Testis (tissue), 3 donors: ENCODE measurements around the gene VAX1. TPM values are rescaled to one million over a fixed set of nuclear protein-coding genes. Genes with fewer than 3 reads are reported as not detected.

Experiments
- DNase-seq: peaks from one replicate; pipeline ENCODE4 v3.0.0-alpha.2; 2019
- H3K27ac ChIP-seq, 2 donors: fragments of 200-600 bp; sonication (generic); one replicate each; pipeline ENCODE4 v1.5.1; 2019
- H3K27me3 ChIP-seq: fragments of 200-600 bp; sonication (generic); one replicate; pipeline ENCODE4 v1.5.1; 2019
- H3K36me3 ChIP-seq: fragments of 200-600 bp; sonication (generic); one replicate; pipeline ENCODE4 v1.5.1; 2017; ENCODE audit warnings: low read depth; ENCODE audit errors: missing control alignments
- H3K4me1 ChIP-seq: fragments of 200-600 bp; sonication (generic); one replicate; pipeline ENCODE4 v1.5.1; 2019
- H3K4me3 ChIP-seq, 2 donors: fragments of 200-600 bp; sonication (generic); one replicate each; pipeline ENCODE4 v1.5.1; 2017 to 2019
- H3K9me3 ChIP-seq: fragments of 200-600 bp; sonication (generic); one replicate; pipeline ENCODE4 v1.5.1; 2017
- POLR2A ChIP-seq: fragments of 450-650 bp; IDR thresholded peaks from one replicate; pipeline ENCODE4 v1.6.1; 2017; ENCODE audit warnings: antibody characterized with exemption, mild to moderate bottlenecking, moderate library complexity
- WGBS, 2 donors: methylation state at CpG; one replicate each; pipeline ENCODE4 v1.1.5; 2018; 5-methylcytosine and 5-hydroxymethylcytosine counted together
- intact Hi-C: fragments of 100-400 bp; cut with DNase I; formaldehyde crosslinking; loops from one replicate; pipeline ENCODE4 v1.15.1; 2023; ENCODE audit warnings: low total_unique reads
- polyA plus RNA-seq: library from polyadenylated mRNA; stranded (reverse); fragments of 350-450 nt; fragmentation: Illumina TruSeq; extraction: RNeasy Lipid Tissue Mini Kit (QIAGEN cat#74804); gene quantifications from one replicate; pipeline ENCODE4 v1.2.3, GENCODE V29; 2014; ENCODE audit warnings: low read depth, low replicate concordance; ENCODE audit not compliant: insufficient read depth
- total RNA-seq, 2 donors: library from RNA; depleted of rRNA; stranded (reverse); fragments of >200 nt; gene quantifications; one replicate each; pipeline ENCODE4 v1.2.3, GENCODE V29; 2016
- TF ChIP-seq, protein P1 (sequence below), 3 experiments: fragments of 450-650 bp in 2 of 3; fragments of 200-600 bp in 1 of 3; sonication (generic) in 1 of 3; IDR thresholded peaks; one replicate each; pipeline ENCODE4 v1.5.1; 2016 to 2019; ENCODE audit warnings: antibody characterized with exemption in 3 of 3, mild to moderate bottlenecking in 2 of 3, moderate library complexity in 1 of 3

Gene VAX1
- total and polyA plus RNA-seq, 3 donors from 2014 or later, result 0.47 to 0.71 (median 0.56) TPM

DNA sequence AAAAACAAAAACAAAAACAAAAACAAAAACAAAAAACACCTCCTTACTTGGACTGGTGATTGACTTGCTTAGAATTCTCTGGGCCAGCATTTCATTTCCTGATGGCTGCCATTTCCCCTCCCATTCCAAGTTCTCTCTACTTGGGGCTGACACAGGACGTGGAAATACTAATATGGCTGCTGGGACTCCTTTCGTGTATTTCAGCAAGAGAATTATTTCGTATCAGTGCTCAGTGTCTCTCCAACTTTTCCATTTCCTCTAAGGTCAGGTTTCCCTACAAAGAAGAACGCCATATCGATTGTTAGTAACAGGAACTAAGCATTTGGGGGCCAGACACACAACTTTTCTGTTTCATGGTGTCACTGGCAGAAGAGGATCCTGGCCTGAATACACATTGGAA is 22.5 kb upstream of the VAX1 start:
- 31 to 36% methylated on average over 5 of the region's 5 CpGs for WGBS, 2 donors
- H3K4me3 ChIP-seq, result no peak overlapping the region
- no peak for DNase-seq
- H3K27ac ChIP-seq, result no peak overlapping the region
- H3K36me3 ChIP-seq, result no peaks in the 10 kb centered on the region
- H3K4me1 ChIP-seq, result peaks cover 11% of the 10 kb centered on the region
- TF ChIP-seq, protein P1, sequence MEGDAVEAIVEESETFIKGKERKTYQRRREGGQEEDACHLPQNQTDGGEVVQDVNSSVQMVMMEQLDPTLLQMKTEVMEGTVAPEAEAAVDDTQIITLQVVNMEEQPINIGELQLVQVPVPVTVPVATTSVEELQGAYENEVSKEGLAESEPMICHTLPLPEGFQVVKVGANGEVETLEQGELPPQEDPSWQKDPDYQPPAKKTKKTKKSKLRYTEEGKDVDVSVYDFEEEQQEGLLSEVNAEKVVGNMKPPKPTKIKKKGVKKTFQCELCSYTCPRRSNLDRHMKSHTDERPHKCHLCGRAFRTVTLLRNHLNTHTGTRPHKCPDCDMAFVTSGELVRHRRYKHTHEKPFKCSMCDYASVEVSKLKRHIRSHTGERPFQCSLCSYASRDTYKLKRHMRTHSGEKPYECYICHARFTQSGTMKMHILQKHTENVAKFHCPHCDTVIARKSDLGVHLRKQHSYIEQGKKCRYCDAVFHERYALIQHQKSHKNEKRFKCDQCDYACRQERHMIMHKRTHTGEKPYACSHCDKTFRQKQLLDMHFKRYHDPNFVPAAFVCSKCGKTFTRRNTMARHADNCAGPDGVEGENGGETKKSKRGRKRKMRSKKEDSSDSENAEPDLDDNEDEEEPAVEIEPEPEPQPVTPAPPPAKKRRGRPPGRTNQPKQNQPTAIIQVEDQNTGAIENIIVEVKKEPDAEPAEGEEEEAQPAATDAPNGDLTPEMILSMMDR (IDR thresholded peaks at IDR 0.05), result no peak
- no peak for TF ChIP-seq POLR2A
- H3K27me3 ChIP-seq, result peaks cover 8% of the 10 kb centered on the region
- intact Hi-C loops, result no loop called here
- H3K9me3 ChIP-seq, result no peaks in the 10 kb centered on the region

DNA sequence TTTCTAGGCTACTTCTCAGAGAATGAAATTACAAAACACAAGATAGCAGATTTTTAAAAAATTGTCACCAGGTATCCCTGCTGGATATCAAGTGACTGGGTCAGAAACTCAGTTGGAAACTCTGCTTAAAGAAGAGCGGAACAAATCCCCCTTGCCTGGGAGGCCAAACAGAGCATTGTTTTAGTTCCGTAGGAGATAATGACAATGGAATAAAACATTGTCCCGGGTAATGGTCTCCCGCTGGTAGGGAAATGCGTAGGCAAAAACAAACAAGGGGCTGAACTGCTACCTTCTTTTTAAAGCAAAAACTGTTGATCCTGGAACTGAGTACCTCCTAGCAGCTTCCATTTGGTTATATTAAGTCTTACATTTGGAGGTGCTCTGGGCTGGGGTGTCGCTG is 21.3 kb upstream of the VAX1 start:
- Histone ChIP-seq H3K36me3 (no peaks in the 10 kb centered on the region), H3K27me3 (peaks cover 5% of the 10 kb centered on the region), H3K4me1 (peaks cover 4% of the 10 kb centered on the region), H3K27ac (no peak overlapping the region), H3K4me3 (no peak overlapping the region), H3K9me3 (no peaks in the 10 kb centered on the region)
- WGBS, 2 donors, result 22 to 37% methylated on average over 6 of the region's 6 CpGs
- DNase-seq, result no peak
- TF ChIP-seq, protein P1 (IDR thresholded peaks at IDR 0.05), result no peak
- intact Hi-C loops, result no loop called here

DNA sequence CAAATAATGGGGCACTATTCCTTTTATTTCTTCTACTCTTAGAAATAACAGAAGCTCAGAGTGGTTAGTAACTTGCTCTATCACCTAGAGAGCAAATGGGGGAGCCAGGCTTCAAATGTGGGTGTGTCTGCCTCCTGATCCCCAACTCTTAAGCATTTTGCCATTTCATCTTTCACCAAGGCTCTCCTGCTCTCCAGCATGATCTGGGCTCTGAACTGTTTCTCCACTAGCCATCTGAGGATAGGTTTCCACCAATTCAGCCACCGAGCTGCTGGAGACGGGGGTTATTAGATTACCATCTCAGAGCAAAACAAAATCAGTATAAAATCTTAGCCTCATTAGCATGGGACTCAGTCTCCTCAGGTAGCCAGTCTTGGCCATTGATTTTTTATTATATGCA is 20.2 kb upstream of the VAX1 start:
- TF ChIP-seq POLR2A, result no peak
- TF ChIP-seq, protein P1 (IDR thresholded peaks at IDR 0.05), result no peak
- intact Hi-C loops, result no loop called here
- no peak for DNase-seq
- H3K4me1 ChIP-seq, result peaks cover 4% of the 10 kb centered on the region
- no peak overlapping the region for H3K27ac ChIP-seq
- WGBS, 2 donors, result 30% methylated on average over 2 of the region's 2 CpGs
- H3K9me3 ChIP-seq, result no peaks in the 10 kb centered on the region
- no peak overlapping the region for H3K4me3 ChIP-seq
- H3K27me3 ChIP-seq, result peaks cover 3% of the 10 kb centered on the region
- no peaks in the 10 kb centered on the region for H3K36me3 ChIP-seq

DNA sequence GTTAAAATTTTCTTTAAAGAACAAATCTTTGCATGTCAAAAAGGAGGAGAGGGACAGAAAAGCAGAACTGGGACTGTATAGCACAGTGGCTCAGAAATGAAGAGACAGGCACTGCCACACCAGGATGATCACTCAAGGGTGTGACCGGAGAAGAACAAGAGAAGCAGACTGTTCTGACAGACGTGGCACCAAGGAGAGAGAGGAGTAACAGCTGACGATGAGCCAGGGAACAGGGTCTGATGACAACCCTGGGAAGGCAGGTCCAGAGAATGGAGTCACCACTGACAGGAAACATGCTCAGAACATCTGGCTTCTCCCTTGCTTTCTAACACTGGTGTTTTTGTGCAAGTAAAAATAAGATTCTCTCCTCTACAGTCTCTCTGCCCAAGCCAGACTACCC is 14.6 kb upstream of the VAX1 start:
- H3K27me3 ChIP-seq, result no peaks in the 10 kb centered on the region
- 38 to 46% methylated on average over 3 of the region's 3 CpGs for WGBS, 2 donors
- TF ChIP-seq, protein P1 (IDR thresholded peaks at IDR 0.05), result no peak
- TF ChIP-seq POLR2A, result no peak
- H3K36me3 ChIP-seq, result no peaks in the 10 kb centered on the region
- H3K4me3 ChIP-seq, result no peak overlapping the region
- intact Hi-C loops, result no loop called here
- H3K4me1 ChIP-seq, result no peaks in the 10 kb centered on the region
- H3K27ac ChIP-seq, result no peak overlapping the region
- no peak for DNase-seq
- no peaks in the 10 kb centered on the region for H3K9me3 ChIP-seq

DNA sequence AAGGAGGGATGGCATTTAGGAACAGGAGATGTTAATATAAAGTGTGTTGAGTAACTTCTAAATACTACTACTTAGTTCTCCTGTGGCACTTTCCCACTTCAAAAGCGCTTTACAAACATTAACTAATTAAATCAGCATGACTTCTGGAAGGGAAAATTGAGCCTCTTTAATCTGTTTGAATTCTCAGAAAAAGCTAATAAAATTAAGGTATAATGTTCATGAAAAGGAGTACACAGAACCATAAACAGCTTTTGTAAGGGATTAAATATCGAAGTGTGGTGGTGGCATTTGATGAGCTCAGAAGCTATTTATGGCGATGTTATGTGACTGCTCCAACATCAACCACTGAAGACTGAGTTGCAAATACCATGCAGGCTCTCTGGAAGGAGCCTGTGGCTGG is 10.2 kb upstream of the VAX1 start:
- H3K9me3 ChIP-seq, result no peaks in the 10 kb centered on the region
- H3K27me3 ChIP-seq, result no peaks in the 10 kb centered on the region
- no peak for TF ChIP-seq POLR2A
- TF ChIP-seq, protein P1 (IDR thresholded peaks at IDR 0.05), result no peak
- H3K27ac ChIP-seq, result no peak overlapping the region
- DNase-seq, result no peak
- WGBS, 2 donors, result 81 to 93% methylated on average over 3 of the region's 3 CpGs
- no peaks in the 10 kb centered on the region for H3K36me3 ChIP-seq
- no peak overlapping the region for H3K4me3 ChIP-seq
- no peaks in the 10 kb centered on the region for H3K4me1 ChIP-seq
- intact Hi-C loops, result no loop called here
